Keratinocyte (primary cell): ENCODE results near the gene SPDL1. TPM values are rescaled to one million over a fixed set of nuclear protein-coding genes. Genes with fewer than 3 reads are reported as not detected.

Source experiments
- DNase-seq: peaks from one replicate; pipeline ENCODE4 v3.0.0-alpha.2; 2011; ENCODE audit warnings: low read depth, missing footprints, low spot score
- FAIRE-seq: peaks from 2 replicates; lab custom pipeline; 2011; peaks lifted over from hg19 to GRCh38; lab: Jason Lieb, UNC
- H2AFZ ChIP-seq: 2 replicates; pipeline ENCODE4 v1.6.0; 2012; ENCODE audit warnings: low read length, control low read depth, inconsistent platforms; ENCODE audit not compliant: control insufficient read depth
- H3K27ac ChIP-seq: 2 replicates; pipeline ENCODE4 v1.5.1; 2011; ENCODE audit warnings: low read length; ENCODE audit not compliant: control insufficient read depth, insufficient read depth
- H3K27me3 ChIP-seq: 3 replicates; pipeline ENCODE4 v1.6.0; 2011; ENCODE audit warnings: low read length; ENCODE audit not compliant: control insufficient read depth, insufficient read depth; ENCODE audit errors: extremely low read depth
- H3K36me3 ChIP-seq, 2 experiments: 2 replicates in 1 of 2; 3 replicates in 1 of 2; pipeline ENCODE4 v1.5.1; 2011; ENCODE audit warnings: low read length in 2 of 2, mild to moderate bottlenecking in 1 of 2; ENCODE audit not compliant: control insufficient read depth in 2 of 2, insufficient read depth in 2 of 2; ENCODE audit errors: extremely low read depth in 1 of 2
- H3K4me1 ChIP-seq: 3 replicates; pipeline ENCODE4 v1.5.1; 2011; ENCODE audit warnings: low read length; ENCODE audit not compliant: control insufficient read depth, insufficient read depth; ENCODE audit errors: extremely low read depth
- H3K4me2 ChIP-seq: 3 replicates; pipeline ENCODE4 v1.6.0; 2011; ENCODE audit warnings: low read depth, low read length; ENCODE audit not compliant: control insufficient read depth, insufficient read depth; ENCODE audit errors: extremely low read depth
- H3K4me3 ChIP-seq, 3 experiments: fragments of 200-600 bp in 1 of 3; sonication (generic) in 1 of 3; 2 replicates in 2 of 3; 3 replicates in 1 of 3; pipeline ENCODE4 v1.5.1; 2011 to 2016; ENCODE audit warnings: low read length in 3 of 3, mild to moderate bottlenecking in 3 of 3, control low read depth in 2 of 3, inconsistent platforms in 1 of 3, low read depth in 1 of 3, mixed read lengths in 1 of 3, mixed run types in 1 of 3, moderate library complexity in 1 of 3; ENCODE audit not compliant: control insufficient read depth in 2 of 3, insufficient read depth in 2 of 3; ENCODE audit errors: extremely low read depth in 1 of 3
- H3K79me2 ChIP-seq: 2 replicates; pipeline ENCODE4 v1.6.0; 2012; ENCODE audit warnings: low read length; ENCODE audit not compliant: control insufficient read depth, insufficient read depth
- H3K9ac ChIP-seq: 3 replicates; pipeline ENCODE4 v1.6.0; 2011; ENCODE audit warnings: low read length; ENCODE audit not compliant: control insufficient read depth, insufficient read depth; ENCODE audit errors: extremely low read depth
- H3K9me1 ChIP-seq: 3 replicates; pipeline ENCODE4 v1.6.0; 2011; ENCODE audit warnings: low read length; ENCODE audit not compliant: control insufficient read depth, insufficient read depth; ENCODE audit errors: extremely low read depth
- H3K9me3 ChIP-seq: 2 replicates; pipeline ENCODE4 v1.5.1; 2012; ENCODE audit warnings: low read depth, low read length; ENCODE audit not compliant: control insufficient read depth
- H4K20me1 ChIP-seq: 3 replicates; pipeline ENCODE4 v1.6.0; 2011; ENCODE audit warnings: low read length; ENCODE audit not compliant: control insufficient read depth, insufficient read depth; ENCODE audit errors: extremely low read depth
- CTCF ChIP-seq, 3 experiments: IDR thresholded peaks in 1 of 3; conservative IDR thresholded peaks in 1 of 3; optimal IDR thresholded peaks in 1 of 3; 2 replicates in 2 of 3; 3 replicates in 1 of 3; pipeline versions ENCODE3 to v1.5.1; 2011; ENCODE audit warnings: low read length in 3 of 3, mild to moderate bottlenecking in 3 of 3, moderate library complexity in 2 of 3, control low read depth in 1 of 3, inconsistent platforms in 1 of 3; ENCODE audit not compliant: insufficient read depth in 2 of 3; ENCODE audit errors: extremely low read depth in 1 of 3
- EZH2 ChIP-seq: IDR thresholded peaks from one replicate; pipeline ENCODE4 v1.6.1; 2012; ENCODE audit warnings: inconsistent platforms, mild to moderate bottlenecking, low read length, moderate library complexity
- dilution Hi-C: fragments of 300-500 bp; cut with MboI; formaldehyde crosslinking; loops from one replicate; pipeline ENCODE4 v1.7.0; 2020; ENCODE audit warnings: low sequenced_read_pairs; ENCODE audit not compliant: extremely low pct_ligation_motif_present
- polyA plus RNA-seq, 5 experiments: library from polyadenylated mRNA; depleted of rRNA in 3 of 5; stranded (reverse) in 3 of 5; stranded (forward) in 1 of 5; unstranded in 1 of 5; fragments of >200 nt; gene quantifications; 1 replicate in 1 of 5; 2 replicates in 3 of 5; 3 replicates in 1 of 5; pipeline versions ENCODE4 v1.2.1 to v1.2.3, GENCODE V29; 2011 to 2012; ENCODE audit warnings: missing spikeins in 2 of 5, low read depth in 1 of 5, low replicate concordance in 1 of 5

The SPDL1 gene
- polyA plus RNA-seq, 1 donor (not counting 4 experiments of a cell fraction or from before 2014, with no cell fraction given), result 24.6 TPM

- Histone ChIP-seq H3K36me3 (no peaks in the 10 kb centered on the region), H3K27ac (no peak overlapping the region), H3K4me2 (no peak overlapping the region), H3K9me3 (no peaks in the 10 kb centered on the region), H3K79me2 (no peaks in the 10 kb centered on the region), H3K9ac (no peak overlapping the region), H3K4me3 (no peak overlapping the region), H3K9me1 (no peaks in the 10 kb centered on the region), H2AFZ (no peak overlapping the region), H3K4me1 (no peaks in the 10 kb centered on the region), H4K20me1 (no peaks in the 10 kb centered on the region), H3K27me3 (no peaks in the 10 kb centered on the region)
- TF ChIP-seq EZH2 (no peak), CTCF (optimal IDR thresholded peaks at IDR 0.05 in 1 of 3, IDR thresholded peaks at IDR 0.05 in 1 of 3, conservative IDR thresholded peaks at IDR 0.05 in 1 of 3; ENCODE audit: extremely low read depth in 1 of 3, insufficient read depth in 2 of 3, low read length in 3 of 3) (no peak)
- no peak for FAIRE-seq
- dilution Hi-C loops, result no loop called here
- no peak for DNase-seq
Observed at GRCh38 chr5:169629847-169630548, 46.4 kb downstream of the SPDL1 start.

GRCh38 chr5:169631360-169631759 is 47.8 kb downstream of the SPDL1 start:
- DNase-seq (no peak), FAIRE-seq (no peak)
- no peak for TF ChIP-seq EZH2
- TF ChIP-seq CTCF (optimal IDR thresholded peaks at IDR 0.05 in 1 of 3, IDR thresholded peaks at IDR 0.05 in 1 of 3, conservative IDR thresholded peaks at IDR 0.05 in 1 of 3; ENCODE audit: extremely low read depth in 1 of 3, insufficient read depth in 2 of 3, low read length in 3 of 3), result no peak
- Histone ChIP-seq H3K27me3 (peaks cover 2% of the 10 kb centered on the region), H3K9me1 (no peaks in the 10 kb centered on the region), H4K20me1 (no peaks in the 10 kb centered on the region), H3K9ac (no peak overlapping the region), H2AFZ (no peak overlapping the region), H3K36me3 (no peaks in the 10 kb centered on the region), H3K4me1 (no peaks in the 10 kb centered on the region), H3K9me3 (no peaks in the 10 kb centered on the region), H3K4me3 (no peak overlapping the region), H3K79me2 (no peaks in the 10 kb centered on the region), H3K27ac (no peak overlapping the region), H3K4me2 (no peak overlapping the region)
- dilution Hi-C loops, result no loop called here
